Measurements from ENCODE around the gene ZCCHC7.
"Not testable (repeated sequence)": the region's sequence is repeated elsewhere in the genome, so short reads cannot be mapped to it uniquely, and the experiment has no call there.

ZCCHC7 gene

DNA sequence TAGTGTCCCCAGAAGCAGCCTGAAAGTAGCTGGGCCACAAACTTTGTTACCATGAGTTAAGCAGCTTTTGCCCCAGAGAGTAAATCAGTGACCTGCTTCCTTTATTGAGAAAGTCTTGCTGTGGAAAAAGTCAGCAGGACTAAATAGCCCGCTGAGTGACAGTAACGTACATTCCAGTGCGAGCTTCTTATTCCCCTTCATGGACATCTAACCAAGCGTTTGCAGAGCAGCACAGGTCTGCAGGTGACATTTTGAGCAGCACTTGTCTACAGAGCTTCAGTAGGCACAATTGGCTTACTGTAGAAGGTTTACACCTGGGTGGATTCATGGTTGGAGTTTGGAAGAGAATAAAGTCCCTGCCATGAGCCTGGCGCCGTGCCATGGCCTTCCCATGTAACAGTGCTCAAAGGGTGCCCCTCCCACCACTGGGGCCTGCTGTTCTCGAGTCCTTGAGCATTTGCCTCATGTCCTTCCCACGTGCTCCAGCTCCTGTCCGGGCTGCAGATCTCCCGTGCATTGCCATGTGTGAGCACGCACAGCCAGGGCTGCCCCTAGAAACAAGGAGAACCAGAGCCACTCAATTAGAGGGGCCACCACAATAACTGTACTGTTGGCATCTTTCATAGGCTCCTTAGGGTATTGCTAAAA lies 260.8 kb downstream of the ZCCHC7 start:
- DNase-seq: no peak

DNA sequence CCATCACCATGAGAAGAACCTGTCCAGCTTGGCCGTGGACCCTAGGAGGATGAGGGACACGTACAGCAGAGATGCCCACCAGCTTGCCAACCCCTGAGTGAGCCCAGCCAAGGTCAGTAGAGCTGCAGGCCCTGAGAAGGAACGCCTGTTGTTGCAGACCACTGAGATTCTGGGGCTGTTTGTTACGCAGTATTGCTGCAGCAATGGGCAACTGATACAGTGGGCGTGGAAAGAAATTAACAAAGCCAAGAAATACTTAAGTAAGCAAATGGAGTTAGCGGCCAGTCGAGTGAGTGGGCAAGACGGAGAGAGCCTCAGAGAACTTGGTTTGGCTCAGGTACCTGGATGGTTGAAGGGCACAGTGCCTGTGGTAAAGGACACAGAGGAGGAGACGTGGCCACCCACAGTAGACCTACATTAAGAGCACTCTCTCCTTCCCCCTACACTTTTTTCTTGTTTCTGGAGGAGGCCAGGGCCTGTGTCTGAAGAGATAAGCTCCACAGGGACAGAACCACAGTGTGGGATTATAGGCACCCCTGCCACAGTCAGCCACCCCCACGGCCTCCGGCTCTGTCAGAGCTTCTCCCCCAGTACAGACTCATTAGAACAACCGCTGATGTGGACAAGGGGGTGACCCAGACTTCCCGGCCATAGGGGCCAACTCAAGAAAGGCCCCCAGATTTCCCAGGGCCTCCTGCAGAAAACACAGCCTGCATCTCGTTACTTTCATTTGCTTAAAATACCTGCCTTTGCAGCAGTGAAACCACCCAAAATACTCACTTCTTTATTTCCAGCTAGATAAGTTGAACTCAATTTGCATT lies 262.0 kb downstream of the ZCCHC7 start:
- no peak for DNase-seq

DNA sequence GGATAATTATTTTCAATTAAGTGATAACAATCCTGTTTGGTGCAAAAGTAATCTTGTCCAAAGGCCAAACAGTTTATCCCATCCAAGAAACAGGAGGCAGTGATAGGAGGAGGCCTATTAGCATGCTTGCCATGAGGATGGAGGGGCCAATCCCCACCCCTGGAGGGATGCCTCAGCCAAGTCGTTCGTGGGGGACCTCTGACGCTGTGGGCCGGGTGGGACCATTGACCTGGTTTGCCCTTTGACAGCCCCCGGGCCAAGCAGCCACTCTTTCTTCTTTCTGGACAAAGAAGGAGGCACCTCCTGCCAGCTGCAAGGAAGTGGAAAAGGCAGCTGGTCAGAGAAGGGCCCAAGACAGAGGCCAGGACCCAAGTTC lies 262.6 kb downstream of the ZCCHC7 start:
- DNase-seq: no peak

GRCh38 chr9:37383393-37383792 lies 263.0 kb downstream of the ZCCHC7 start:
- DNase-seq: no peak

DNA sequence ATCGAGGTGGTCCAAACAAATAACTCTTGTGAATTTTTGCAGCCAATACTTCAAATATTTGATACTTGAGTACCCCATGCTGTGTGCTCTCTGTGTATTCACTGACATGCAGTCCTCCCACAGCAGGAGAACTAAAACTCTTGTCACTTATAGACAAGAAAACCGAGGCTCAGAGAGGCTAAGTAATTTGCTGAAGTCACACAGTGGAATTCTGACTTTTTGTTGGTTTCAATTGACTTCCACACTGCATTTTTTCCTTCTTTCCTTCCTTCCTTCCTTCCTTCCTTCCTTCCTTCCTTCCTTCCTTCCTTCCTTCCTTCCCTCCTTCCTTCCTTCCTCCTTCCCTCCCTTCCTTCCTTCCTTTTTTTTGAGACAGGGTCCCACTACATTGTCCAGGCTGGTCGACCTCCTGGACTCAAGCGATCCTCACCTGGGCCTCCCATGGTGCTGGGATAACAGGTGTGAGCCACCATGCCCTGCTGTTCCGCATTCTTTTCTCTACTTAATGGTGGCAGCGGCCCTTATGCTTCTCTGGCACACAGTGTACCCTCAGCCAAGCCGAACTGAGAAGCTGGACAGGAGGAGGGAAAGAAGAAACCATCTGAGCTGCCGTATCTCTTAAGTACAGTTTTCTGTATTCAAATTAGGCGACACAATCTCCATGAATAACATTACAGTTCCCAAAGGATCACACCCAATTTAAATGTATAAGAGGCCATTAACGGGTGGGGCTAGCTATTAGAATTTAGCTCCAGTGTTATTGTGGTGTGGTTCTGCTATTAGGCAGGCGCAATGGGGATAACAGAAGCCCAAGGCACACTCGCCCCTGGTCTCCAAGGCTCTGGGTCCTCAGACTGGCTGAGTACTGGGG lies 263.7 kb downstream of the ZCCHC7 start:
- no peak for DNase-seq

DNA sequence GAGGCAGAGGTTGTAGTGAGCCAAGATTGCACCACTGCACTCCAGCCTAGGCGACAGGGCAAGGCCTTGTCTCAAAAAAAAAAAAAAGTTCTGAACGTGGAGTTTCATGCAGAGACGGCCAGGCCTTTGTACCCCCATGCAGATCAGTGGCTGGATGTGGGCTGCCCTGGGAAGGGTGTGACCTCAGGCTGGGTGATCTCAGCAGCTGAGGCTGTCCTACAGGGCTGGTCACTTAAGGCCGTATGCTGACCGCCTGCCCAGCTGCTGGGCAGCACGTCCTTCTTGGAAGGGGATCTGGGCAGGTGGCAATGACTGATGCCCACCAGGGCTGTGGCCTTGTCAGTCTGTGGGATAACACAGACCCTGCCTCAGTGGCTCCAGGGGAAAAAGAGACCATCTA lies 264.9 kb downstream of the ZCCHC7 start:
- no peak for DNase-seq

DNA sequence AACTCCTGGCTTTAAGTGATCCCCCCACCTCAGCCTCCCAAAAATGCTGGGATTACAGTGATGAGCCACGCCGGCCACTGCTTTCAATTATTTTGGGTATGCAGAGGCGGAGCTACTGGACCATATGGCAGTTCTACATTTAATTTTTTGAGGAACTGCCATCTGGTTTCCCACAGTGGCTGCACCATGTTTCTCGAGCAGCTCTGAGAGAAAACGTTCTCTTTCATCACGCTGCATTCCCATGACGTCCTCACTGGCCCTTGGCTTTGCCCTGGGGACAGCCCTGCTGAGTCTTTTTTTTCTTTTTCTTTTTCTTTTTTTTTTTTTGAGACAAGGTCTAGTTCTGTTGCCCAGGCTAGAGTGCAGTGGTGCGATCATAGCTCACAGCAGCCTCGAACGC lies 266.6 kb downstream of the ZCCHC7 start:
- DNase-seq: no peak

DNA sequence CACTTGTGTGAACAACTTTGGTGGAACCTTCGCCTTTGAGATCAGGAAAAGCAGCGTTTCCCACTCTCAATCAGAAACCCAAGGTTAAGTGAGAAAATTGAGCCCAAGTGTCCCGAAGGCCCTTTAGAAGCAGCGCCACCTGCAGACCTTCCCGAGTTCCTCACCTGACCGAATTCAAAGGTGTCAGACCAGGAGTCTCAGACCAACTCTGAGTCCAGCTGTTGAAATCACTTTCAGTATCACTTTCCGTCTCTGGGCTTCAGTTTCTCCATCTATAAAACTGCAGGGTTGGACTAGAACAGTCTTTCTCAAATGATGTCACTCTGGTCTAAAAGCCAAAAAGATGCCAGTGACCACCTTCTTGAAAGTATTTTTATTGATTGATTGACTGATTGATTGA lies 270.4 kb downstream of the ZCCHC7 start:
- no peak for DNase-seq

DNA sequence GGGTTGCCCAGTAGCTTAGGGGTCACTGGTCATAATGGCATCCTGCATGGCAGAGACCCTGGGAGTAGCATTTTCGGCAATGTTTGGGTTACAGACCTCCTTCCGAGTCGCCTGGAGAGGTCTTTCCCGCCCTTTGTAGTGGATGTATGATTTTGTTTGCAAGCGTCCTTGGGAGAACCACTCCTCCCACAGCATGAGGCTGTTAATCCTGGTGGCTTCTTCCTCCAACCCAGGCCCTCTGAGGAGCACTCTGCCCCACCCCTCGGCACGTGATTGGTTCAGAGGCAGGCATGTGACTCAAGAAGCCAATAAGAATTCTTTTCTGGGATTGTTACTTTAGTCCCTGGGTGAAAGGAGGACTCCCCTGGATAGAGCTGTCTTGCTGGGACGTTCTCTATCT lies 271.9 kb downstream of the ZCCHC7 start:
- no peak for DNase-seq

DNA sequence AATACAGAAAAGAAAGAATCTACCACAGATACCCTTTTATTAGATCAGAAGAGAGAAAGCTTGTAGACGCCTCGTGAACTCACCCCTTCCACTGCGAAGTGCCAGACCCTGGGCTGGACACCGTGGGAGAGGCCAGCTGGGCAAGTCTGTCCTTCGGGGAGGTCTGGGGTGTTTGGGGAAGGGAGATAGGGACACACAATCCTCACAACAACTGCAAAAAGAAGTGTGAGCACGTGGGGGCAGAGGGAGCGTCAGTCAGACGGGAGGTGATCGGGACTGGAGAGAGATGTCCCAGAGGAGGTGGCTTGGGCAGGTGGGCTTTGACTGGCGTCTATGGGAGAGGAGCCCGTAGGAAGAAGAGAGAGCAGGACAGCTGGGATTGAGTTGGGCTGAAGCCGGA lies 274.9 kb downstream of the ZCCHC7 start:
- DNase-seq: no peak

DNA sequence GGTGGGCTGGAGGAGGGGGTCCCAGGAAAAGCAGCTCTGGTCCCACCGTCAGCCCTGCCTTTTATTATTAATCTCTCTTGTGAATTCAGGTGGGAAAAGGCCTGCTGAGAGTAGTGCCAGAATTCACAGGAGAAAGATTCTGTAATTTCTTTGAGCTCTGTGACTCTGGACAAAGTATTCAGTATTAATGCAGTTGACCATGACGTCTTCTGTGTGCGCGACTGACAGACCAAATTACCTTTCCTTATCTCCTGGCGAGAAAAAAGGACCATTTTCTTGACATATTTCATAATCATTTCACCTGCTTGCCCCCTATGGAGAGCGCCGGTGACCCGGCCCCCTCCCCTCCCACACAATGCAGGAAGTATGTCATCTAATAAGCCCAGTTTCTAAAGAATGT lies 275.3 kb downstream of the ZCCHC7 start:
- DNase-seq: no peak

DNA sequence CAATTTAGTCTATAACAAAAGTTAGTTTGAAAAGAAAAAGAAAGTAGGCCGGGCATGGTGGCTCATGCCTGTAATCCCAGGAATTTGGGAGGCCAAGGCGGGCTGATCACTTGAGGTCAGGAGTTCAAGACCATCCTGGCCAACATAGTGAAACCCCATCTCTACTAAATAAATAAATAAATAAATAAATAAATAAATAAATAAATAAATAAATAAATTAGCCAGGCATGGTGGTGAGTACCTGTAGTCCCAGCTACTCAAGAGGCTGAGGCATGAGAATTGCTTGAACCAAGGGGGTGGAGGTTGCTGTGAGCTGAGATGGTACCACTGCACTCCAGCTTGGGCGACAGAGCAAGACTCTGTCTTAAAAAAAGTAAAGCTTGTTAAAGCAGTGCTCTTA lies 277.6 kb downstream of the ZCCHC7 start:
- not testable (repeated sequence) for DNase-seq

DNA sequence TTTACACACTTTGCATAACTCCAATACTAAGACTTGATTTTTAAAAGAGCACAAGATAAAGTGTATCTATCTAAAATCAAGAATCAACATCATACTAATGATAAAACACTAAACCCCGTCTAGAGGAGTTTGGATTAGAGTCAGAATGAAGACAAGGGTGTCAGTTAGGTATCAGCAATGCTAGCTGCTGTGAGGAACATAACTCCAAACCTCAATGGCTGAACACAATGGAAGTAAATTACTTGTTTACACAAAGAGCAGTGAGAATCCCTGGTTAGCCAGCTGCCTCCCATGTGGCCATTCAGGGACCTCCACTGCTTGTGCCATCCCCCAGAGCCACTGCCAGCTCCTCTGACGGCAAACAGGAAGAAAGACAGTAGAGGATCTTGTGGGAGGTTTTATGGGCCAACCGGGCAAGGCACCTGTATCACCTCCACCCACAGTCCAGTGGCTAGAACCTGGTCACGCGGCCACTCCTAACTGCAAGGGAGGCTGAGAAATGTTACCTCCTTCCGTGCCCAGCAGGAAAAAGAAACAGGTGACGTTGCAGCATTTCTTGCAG lies 278.2 kb downstream of the ZCCHC7 start:
- DNase-seq: no peak

DNA sequence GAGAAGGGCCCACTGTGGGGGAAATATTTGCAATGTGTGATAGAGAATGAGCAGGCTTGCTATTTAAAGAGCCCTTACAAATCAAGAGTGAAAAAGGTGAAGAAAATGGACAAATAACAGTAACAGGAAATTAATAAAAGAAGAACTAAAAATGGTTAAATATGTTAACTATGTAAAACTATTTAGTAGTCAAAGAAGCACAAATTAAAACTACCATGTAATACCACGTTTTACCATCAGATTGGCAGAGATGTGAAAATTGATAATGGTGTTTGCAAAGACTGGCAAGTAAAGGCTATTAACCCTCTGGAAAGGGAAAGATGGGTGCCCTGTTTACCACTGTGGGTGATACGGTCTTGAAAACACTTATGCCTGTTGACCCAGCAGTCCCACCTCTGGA lies 279.0 kb downstream of the ZCCHC7 start:
- no peak for DNase-seq

DNA sequence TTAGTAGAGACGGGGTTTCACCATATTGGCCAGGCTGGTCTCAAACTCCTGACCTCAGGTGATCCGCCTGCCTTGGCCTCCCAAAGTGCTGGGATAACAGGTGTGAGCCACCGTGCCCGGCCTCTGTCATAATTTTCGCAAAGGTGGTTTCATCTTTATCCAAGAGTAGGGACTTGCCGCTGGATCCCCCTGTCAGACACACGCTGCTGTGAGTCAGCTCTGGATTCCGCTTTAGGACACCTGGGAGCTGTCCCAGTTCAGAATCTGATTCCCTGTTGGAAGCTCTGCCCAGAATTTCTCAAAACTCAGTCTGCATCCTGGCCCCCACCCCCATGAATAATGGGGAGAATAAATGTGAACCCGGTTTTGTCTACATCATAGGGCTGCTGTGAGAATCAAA lies 284.2 kb downstream of the ZCCHC7 start:
- DNase-seq: no peak

DNA sequence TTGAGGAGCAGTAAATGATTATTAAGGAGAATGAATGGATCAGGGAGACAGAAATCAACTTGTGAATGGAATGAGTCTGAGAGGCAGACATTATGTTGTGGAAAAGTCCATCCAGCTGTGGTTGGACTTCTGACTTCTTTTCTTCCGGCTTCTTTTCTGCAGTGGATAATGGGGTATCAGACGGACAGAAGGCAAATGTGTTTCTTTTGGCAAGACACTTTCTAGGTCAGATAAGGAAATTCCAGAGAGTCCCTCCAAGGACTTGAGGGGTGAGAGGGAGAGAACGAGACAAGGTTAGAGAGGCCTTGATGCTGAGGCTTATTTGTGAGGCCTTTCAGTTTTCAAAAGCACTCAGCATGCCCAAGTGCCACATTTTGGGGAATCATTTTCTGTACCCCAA lies 285.0 kb downstream of the ZCCHC7 start:
- DNase-seq: no peak

- no peak for DNase-seq
These were observed 285.5 kb downstream of the ZCCHC7 start for GRCh38 chr9:37405764-37406380.

GRCh38 chr9:37406603-37407401 lies 286.4 kb downstream of the ZCCHC7 start:
- no peak for DNase-seq

- DNase-seq: no peak
These were observed 287.1 kb downstream of the ZCCHC7 start for GRCh38 chr9:37407468-37407867.

Measured in inflammatory macrophage treated with lipopolysaccharide for 1 hour (primary cell).